NK-92 (cell line): ENCODE data around the gene HP1BP3.
"Not testable (repeated sequence)": the region's sequence is repeated elsewhere in the genome, so short reads cannot be mapped to it uniquely, and the experiment has no call there.

Experiments used
- DNase-seq: peaks from one replicate; lab custom pipeline; 2025; ENCODE audit not compliant: unreplicated experiment; lab: John Stamatoyannopoulos, UW

HP1BP3 gene

GRCh38 chr1:20787029-20787839 is at the start of gene HP1BP3:
Gene HP1BP3 (minus strand): TSS chr1:20787307. CDS start chr1:20780440, 6,867 bp downstream.
- DNase-seq: peak; percentile 19

- DNase-seq: no peak
Observed at GRCh38 chr1:20836230-20836629, 49.1 kb upstream of the HP1BP3 start.

GRCh38 chr1:20834780-20835179 is 47.7 kb upstream of the HP1BP3 start:
- DNase-seq: no peak

GRCh38 chr1:20834192-20834591 is 47.1 kb upstream of the HP1BP3 start:
- no peak for DNase-seq

- no peak for DNase-seq
Observed at GRCh38 chr1:20830378-20830777, 43.3 kb upstream of the HP1BP3 start.

- DNase-seq: no peak
Observed at GRCh38 chr1:20829946-20830345, 42.8 kb upstream of the HP1BP3 start.

GRCh38 chr1:20829531-20829930 is 42.4 kb upstream of the HP1BP3 start:
- no peak for DNase-seq

- DNase-seq: no peak
Observed at GRCh38 chr1:20823845-20824244, 36.7 kb upstream of the HP1BP3 start.

- no peak for DNase-seq
Observed at GRCh38 chr1:20821466-20821865, 34.4 kb upstream of the HP1BP3 start.

GRCh38 chr1:20819818-20820217 is 32.7 kb upstream of the HP1BP3 start:
- DNase-seq: no peak

- no peak for DNase-seq
Observed at GRCh38 chr1:20814534-20814871, 27.4 kb upstream of the HP1BP3 start.

GRCh38 chr1:20811916-20812315 is 24.8 kb upstream of the HP1BP3 start:
- no peak for DNase-seq

GRCh38 chr1:20793236-20793635 is 6.1 kb upstream of the HP1BP3 start:
- no peak for DNase-seq

GRCh38 chr1:20792196-20792595 is 5.1 kb upstream of the HP1BP3 start:
- no peak for DNase-seq

GRCh38 chr1:20790785-20791184 is 3.7 kb upstream of the HP1BP3 start:
- DNase-seq: no peak

GRCh38 chr1:20789598-20789997 is 2.5 kb upstream of the HP1BP3 start:
- not testable (repeated sequence) for DNase-seq

- DNase-seq: no peak
Observed at GRCh38 chr1:20787840-20788795, 1.0 kb upstream of the HP1BP3 start.

GRCh38 chr1:20786253-20787028 is 666 bp downstream of the HP1BP3 start:
- peak; percentile 65 for DNase-seq

GRCh38 chr1:20785907-20786252 is 1.2 kb downstream of the HP1BP3 start:
- DNase-seq: no peak

- DNase-seq: no peak
Observed at GRCh38 chr1:20775700-20776099, 11.4 kb downstream of the HP1BP3 start.

GRCh38 chr1:20771780-20772179 is 15.3 kb downstream of the HP1BP3 start:
- no peak for DNase-seq
